Measurements from ENCODE around the gene GLP2R. TPM values are rescaled to one million over a fixed set of nuclear protein-coding genes. Genes with fewer than 3 reads are reported as not detected.

GLP2R gene
- total RNA-seq, 1 donor from 2014 or later = not detected

DNA sequence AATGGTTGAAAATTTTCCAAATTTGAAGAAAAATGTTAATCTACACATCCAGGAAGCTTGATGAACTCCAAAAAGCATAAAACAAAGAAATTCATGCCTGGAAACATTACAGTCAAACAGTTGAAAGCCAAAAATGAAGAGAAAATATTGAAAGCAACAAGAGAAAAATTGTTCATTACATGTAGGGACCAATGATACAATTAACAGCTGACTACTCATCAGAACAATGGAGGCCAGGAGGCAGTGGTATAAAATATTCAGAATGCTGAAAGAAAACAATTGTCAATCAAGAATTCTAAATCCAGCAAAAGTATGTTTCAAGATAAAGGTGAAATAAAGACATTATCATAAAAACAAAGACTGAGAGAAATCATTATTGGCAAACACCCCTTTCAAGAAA lies 57.7 kb downstream of the GLP2R start:
- Histone ChIP-seq H3K27ac (no peak overlapping the region), H3K36me3 (no peaks in the 10 kb centered on the region), H3K4me1 (no peaks in the 10 kb centered on the region), H3K9me3 (peaks cover 0 to 7% of the 10 kb centered on the region in 2 donors), H3K4me3 (no peak overlapping the region), H3K27me3 (no peaks in the 10 kb centered on the region)
- DNase-seq (ENCODE audit: low spot score in 2 of 2) = no peak
- intact Hi-C loops (cut with DNase I) = no loop called here
- TF ChIP-seq, protein P1, sequence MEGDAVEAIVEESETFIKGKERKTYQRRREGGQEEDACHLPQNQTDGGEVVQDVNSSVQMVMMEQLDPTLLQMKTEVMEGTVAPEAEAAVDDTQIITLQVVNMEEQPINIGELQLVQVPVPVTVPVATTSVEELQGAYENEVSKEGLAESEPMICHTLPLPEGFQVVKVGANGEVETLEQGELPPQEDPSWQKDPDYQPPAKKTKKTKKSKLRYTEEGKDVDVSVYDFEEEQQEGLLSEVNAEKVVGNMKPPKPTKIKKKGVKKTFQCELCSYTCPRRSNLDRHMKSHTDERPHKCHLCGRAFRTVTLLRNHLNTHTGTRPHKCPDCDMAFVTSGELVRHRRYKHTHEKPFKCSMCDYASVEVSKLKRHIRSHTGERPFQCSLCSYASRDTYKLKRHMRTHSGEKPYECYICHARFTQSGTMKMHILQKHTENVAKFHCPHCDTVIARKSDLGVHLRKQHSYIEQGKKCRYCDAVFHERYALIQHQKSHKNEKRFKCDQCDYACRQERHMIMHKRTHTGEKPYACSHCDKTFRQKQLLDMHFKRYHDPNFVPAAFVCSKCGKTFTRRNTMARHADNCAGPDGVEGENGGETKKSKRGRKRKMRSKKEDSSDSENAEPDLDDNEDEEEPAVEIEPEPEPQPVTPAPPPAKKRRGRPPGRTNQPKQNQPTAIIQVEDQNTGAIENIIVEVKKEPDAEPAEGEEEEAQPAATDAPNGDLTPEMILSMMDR (IDR thresholded peaks at IDR 0.05) = no peak

DNA sequence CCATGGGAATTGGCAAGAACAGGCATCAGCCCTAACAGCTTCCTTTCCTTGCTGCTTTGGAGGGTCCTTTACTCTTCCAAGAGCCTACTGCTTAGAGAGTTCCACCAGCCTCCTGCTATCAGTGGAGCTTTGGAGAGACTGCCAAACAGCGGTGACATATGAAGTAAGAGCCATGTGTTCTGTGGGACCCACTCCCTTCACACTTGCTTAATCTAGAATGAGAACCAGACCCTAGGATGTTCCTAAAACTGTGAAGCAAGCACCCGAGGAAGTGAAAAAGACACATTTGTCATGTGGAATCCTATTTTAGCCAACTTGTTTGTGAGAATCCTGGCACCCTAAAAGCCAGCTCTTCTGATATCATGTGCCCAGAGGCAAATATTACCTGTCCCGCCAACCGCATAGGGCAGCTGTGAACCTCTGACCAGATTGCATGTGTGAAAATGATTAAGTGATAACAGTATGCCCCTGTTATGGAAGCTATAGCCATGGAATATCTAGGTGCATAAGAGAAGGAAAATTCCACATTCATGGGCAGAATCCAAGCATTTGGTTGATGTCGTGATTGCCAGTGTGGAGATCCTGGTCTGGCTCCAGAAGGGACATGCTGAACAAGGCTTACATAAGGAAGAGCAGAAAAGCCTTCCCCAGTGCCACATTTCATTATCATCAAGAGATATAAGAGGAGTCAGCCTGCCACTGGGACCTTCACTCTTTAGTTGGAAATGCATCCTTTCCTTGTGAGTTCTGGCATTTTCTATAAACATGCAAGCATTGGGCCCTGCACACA lies 60.6 kb downstream of the GLP2R start:
- Histone ChIP-seq H3K4me1 (no peaks in the 10 kb centered on the region), H3K9me3 (peaks cover 0 to 7% of the 10 kb centered on the region in 2 donors), H3K4me3 (no peak overlapping the region), H3K36me3 (no peaks in the 10 kb centered on the region), H3K27me3 (no peaks in the 10 kb centered on the region), H3K27ac (no peak overlapping the region)
- no peak for DNase-seq (ENCODE audit: low spot score in 2 of 2)
- TF ChIP-seq, protein P1 (IDR thresholded peaks at IDR 0.05) = no peak
- intact Hi-C loops (cut with DNase I) = no loop called here

DNA sequence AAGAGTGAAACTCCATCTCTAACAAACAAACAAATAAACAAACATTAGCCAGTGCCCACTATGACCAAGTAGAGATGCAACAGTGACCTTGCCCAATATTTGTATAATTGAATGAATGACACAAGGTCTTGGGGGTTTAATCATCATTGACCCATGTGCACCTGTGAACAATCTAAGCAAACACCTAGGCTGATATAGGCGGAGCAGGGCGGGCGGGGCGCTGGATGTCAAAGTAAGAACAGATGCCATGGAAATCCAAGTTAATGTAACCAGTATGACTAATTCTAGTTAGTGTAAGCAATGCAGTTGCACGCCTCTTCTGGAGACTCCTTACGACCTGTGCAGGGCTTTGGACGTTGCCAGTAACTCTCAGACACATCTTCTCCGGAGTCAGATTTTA lies 61.8 kb downstream of the GLP2R start:
- Histone ChIP-seq H3K9me3 (peaks cover 0 to 1% of the 10 kb centered on the region in 2 donors), H3K27me3 (no peaks in the 10 kb centered on the region), H3K4me1 (no peaks in the 10 kb centered on the region), H3K36me3 (no peaks in the 10 kb centered on the region), H3K4me3 (no peak overlapping the region), H3K27ac (no peak overlapping the region)
- TF ChIP-seq, protein P1 (IDR thresholded peaks at IDR 0.05) = no peak
- DNase-seq (ENCODE audit: low spot score in 2 of 2) = no peak
- intact Hi-C loops (cut with DNase I) = no loop called here

DNA sequence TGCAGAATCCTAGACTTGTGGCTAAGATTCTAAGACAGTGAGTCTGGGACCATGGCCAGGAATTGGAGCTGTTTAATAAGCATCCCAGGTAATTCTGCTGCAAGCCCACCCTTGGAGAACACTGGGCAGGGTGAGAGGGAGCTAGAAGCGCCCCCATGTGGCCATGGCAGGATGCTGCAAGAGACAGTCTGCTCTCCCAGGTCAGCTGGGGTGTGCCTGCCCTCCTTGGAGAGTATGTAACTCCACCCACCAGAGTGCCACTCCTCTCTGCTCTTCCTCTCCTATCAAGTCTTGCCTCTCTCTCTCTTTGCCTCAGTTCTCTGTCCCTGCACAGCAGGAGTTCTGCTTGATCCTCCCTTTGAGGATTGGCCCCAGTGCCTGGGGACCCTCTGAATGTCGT lies 64.4 kb downstream of the GLP2R start:
- Histone ChIP-seq H3K9me3 (no peaks in the 10 kb centered on the region), H3K4me1 (no peaks in the 10 kb centered on the region), H3K36me3 (no peaks in the 10 kb centered on the region), H3K27ac (no peak overlapping the region), H3K27me3 (no peaks in the 10 kb centered on the region), H3K4me3 (no peak overlapping the region)
- intact Hi-C loops (cut with DNase I) = no loop called here
- TF ChIP-seq, protein P1 (IDR thresholded peaks at IDR 0.05) = peak in 1 of 3 experiments; percentile 21
- no peak for DNase-seq (ENCODE audit: low spot score in 2 of 2)

DNA sequence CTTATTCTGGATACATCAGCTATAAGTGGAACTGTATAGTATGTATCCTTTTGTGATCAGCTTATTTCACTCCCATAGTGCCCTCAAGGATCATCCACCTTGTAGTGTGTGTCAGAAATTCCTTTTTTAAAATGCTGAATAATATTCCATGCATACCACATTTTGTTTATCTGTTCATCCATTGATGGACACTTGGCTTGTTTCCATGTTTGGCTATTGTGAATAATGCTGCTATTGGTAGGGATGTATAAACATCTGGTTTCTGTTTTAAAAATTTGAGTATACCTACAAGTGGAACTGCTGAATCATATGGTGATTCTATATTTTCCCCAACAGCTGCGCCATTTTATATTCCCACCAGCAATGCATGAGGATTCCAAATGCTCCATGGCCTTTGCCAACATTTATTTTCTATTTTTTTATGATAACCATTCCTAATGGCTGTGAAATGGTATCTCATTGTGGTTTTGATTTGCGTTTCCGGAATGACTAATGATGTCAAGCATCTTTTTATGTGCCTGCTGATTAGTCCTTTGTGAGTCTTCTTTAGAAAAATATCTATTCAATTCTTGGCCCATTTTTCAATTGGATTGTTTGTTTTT lies 67.8 kb downstream of the GLP2R start:
- no peaks in the 10 kb centered on the region for H3K4me1 ChIP-seq
- TF ChIP-seq, protein P1 (IDR thresholded peaks at IDR 0.05) = no peak

More for the DNA sequence above, 67.8 kb downstream of the GLP2R start:
- Histone ChIP-seq H3K27ac (no peak overlapping the region), H3K9me3 (no peaks in the 10 kb centered on the region), H3K27me3 (no peaks in the 10 kb centered on the region), H3K4me3 (no peak overlapping the region), H3K36me3 (no peaks in the 10 kb centered on the region)
- no peak for DNase-seq (ENCODE audit: low spot score in 2 of 2)
- intact Hi-C loops (cut with DNase I) = no loop called here
